SJCRH30 (cell line): ENCODE results near the gene NPSR1. TPM values are rescaled to one million over a fixed set of nuclear protein-coding genes. Genes with fewer than 3 reads are reported as not detected.
"Not testable (repeated sequence)": the region's sequence is repeated elsewhere in the genome, so short reads cannot be mapped to it uniquely, and the experiment has no call there.

Experiments used
- DNase-seq, 2 experiments: peaks; one replicate each; pipeline ENCODE4 v3.0.0-alpha.2; 2015 to 2020
- H3K27ac ChIP-seq: fragments of 250-450 bp; sonication (Bioruptor Pico); 2 replicates; pipeline ENCODE4 v1.5.1; 2020; ENCODE audit warnings: mild to moderate bottlenecking, moderate library complexity
- H3K27me3 ChIP-seq: fragments of 250-450 bp; sonication (Bioruptor Pico); 2 replicates; pipeline ENCODE4 v1.5.1; 2020; ENCODE audit warnings: mild to moderate bottlenecking, moderate library complexity
- H3K36me3 ChIP-seq: fragments of 250-450 bp; sonication (Bioruptor Pico); 2 replicates; pipeline ENCODE4 v1.5.1; 2020; ENCODE audit warnings: mild to moderate bottlenecking, moderate library complexity
- H3K4me1 ChIP-seq: fragments of 250-450 bp; sonication (Bioruptor Pico); 2 replicates; pipeline ENCODE4 v1.5.1; 2020; ENCODE audit warnings: mild to moderate bottlenecking, moderate library complexity
- H3K4me3 ChIP-seq: fragments of 250-450 bp; sonication (Bioruptor Pico); 2 replicates; pipeline ENCODE4 v1.5.1; 2020; ENCODE audit warnings: mild to moderate bottlenecking, moderate library complexity
- H3K9me3 ChIP-seq: fragments of 250-450 bp; sonication (Bioruptor Pico); replicated peaks from 2 replicates; pipeline ENCODE4 v1.5.1; 2020; ENCODE audit warnings: mild to moderate bottlenecking, moderate library complexity
- total RNA-seq: library from RNA; depleted of rRNA; stranded (reverse); fragments of >200 nt; shearing (Covaris generic); gene quantifications from 2 replicates; pipeline ENCODE4 v1.2.3, GENCODE V29; 2014

The NPSR1 gene
- total RNA-seq, 1 experiment from 2014 or later = not detected

DNA sequence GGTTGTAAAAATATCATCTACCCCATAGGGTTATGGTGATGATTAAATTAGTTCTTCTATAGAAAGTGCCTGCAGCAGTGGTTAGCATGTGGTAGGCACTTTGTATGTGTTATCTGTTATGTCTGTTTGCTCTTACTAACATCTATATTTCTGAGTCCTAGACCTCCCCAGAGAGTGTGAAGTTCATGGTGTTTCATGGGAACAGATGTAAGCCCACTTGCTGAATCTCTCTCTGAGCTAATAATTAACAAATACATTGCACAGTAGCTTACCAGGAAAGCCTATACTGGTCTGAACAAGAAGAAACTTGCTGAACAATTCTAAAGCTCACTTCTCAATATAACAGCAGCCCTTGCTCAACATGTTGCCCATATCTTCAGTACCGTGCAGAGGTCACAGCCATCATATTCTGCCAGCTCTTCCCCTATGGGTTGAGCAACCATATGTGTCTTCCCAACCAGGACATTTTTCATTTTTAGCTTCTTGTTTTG is 100.1 kb downstream of the NPSR1 start:
- no peak for DNase-seq
- no peak overlapping the region for H3K27ac ChIP-seq
- no peaks in the 10 kb centered on the region for H3K27me3 ChIP-seq
- no peak overlapping the region for H3K4me3 ChIP-seq
- H3K36me3 ChIP-seq = no peaks in the 10 kb centered on the region
- H3K4me1 ChIP-seq = no peaks in the 10 kb centered on the region
- H3K9me3 ChIP-seq = no peaks in the 10 kb centered on the region

DNA sequence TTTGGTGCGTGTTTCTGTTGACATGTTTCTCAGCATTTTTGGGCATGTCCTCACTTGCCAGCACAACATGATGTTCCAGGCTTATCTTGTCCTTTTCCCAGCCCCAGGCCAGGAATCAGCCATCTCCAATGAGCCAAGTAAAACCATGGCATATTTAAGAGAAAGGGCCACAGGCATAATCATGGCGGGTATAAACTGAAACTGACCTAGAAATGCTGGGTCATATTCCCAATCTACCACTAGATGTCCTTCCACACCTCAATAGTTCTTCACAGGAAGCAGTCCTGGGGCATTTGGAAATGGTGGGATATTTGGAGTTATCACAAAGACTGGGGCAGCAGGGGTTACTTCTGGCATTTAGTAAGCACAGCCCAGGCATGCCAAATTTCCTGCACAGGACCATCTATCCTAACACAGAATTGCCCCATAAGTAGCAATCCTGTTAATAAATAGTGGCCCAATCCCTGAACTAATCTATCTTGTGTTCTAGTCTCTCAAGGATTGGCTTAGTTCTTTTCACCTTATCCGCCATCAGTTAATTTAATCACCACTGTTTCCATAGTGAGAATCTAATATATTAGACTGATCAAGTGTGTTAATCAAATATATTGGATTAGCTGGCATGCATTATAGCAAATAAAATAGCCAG is 101.6 kb downstream of the NPSR1 start:
- H3K4me3 ChIP-seq = no peak overlapping the region
- H3K9me3 ChIP-seq = no peaks in the 10 kb centered on the region
- DNase-seq = peak; percentile 14 to 66

DNA sequence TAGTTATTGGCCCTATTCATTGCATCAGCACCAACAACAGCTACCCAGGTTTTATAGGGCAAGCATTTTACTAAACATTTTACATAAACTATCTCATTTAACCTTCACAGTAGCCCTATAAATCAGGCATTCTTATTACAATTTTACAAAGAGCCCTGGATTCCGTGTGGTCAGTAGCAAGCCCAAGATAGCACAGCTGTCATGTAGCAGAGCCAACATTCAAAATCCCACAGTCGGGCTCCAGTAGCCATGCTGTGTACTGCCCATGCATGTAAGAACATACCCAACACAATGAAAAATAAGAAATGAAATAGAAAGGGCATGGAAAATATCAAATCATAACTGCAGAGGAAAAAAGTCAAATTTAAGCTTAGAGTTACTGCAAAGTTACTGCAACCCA is 102.3 kb downstream of the NPSR1 start:
- DNase-seq = no peak
- no peaks in the 10 kb centered on the region for H3K27me3 ChIP-seq
- no peak overlapping the region for H3K4me3 ChIP-seq
- H3K36me3 ChIP-seq = no peaks in the 10 kb centered on the region
- H3K9me3 ChIP-seq = no peaks in the 10 kb centered on the region
- H3K27ac ChIP-seq = no peak overlapping the region
- no peaks in the 10 kb centered on the region for H3K4me1 ChIP-seq

More for the DNA sequence above, 101.6 kb downstream of the NPSR1 start:
- H3K36me3 ChIP-seq = no peaks in the 10 kb centered on the region
- H3K27me3 ChIP-seq = no peaks in the 10 kb centered on the region
- no peak overlapping the region for H3K27ac ChIP-seq
- no peaks in the 10 kb centered on the region for H3K4me1 ChIP-seq

DNA sequence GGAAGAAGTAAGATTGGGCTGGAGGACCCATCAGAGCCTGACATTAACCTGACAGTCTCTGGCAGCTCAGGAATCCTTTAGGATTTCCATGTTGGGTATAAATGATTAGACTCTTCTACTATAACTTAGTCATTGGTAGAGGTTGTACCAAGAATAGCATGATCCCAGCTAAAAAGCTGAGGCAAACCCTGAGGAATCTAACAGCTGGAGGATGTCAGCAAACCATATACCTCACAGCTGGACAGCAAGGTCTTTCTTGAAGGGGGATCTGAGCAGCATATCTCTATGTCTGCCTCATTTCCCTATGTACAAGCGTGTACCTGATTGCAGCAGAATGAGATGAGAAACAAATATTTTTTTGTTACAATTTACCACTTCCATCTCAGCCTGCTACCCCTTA is 103.2 kb downstream of the NPSR1 start:
- Histone ChIP-seq H3K36me3 (no peaks in the 10 kb centered on the region), H3K4me1 (no peaks in the 10 kb centered on the region), H3K27me3 (no peaks in the 10 kb centered on the region), H3K4me3 (no peak overlapping the region), H3K27ac (no peak overlapping the region), H3K9me3 (no peaks in the 10 kb centered on the region)
- DNase-seq = no peak

DNA sequence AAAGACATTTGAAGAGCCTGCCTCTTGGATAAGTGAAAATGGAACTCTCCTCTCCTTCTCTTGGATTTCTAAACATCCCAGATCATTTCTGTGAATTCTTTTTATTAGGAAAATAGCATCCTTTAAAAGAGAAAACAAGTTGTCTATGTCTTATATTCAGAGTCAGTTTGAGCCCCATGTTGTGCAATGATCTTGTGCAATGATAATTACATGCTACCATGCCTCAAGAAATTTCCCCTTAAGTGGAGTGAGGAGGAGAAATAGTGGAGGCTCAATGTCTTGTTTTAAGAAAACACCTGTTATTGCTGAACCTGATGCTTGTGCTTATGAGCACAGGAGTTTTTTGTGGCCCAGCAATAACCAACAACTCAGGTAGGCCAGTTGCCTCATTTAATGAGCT is 103.6 kb downstream of the NPSR1 start:
- no peak overlapping the region for H3K27ac ChIP-seq
- no peak for DNase-seq
- H3K4me1 ChIP-seq = no peaks in the 10 kb centered on the region
- H3K36me3 ChIP-seq = no peaks in the 10 kb centered on the region
- H3K9me3 ChIP-seq = no peaks in the 10 kb centered on the region
- H3K4me3 ChIP-seq = no peak overlapping the region
- no peaks in the 10 kb centered on the region for H3K27me3 ChIP-seq

DNA sequence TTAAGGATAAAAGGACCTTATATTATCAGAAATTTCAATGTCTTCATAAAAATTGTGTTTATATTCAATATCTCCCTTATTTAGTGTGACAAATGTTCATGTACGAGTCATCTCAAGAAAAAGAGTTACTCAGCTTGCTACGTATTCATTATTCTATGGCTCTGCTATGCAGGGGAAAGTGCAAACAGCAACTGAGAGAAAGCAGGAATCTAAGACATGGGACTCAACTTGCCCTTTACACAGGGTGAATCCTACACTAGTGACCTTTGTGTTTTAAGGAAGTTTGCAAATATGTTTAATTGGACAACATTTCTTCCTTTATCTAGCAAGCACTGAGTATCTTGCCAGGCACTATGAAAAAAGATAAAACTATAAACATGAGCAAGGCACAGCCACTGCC is 104.7 kb downstream of the NPSR1 start:
- Histone ChIP-seq H3K4me1 (no peaks in the 10 kb centered on the region), H3K27me3 (no peaks in the 10 kb centered on the region), H3K9me3 (no peaks in the 10 kb centered on the region), H3K27ac (no peak overlapping the region), H3K36me3 (no peaks in the 10 kb centered on the region), H3K4me3 (no peak overlapping the region)
- DNase-seq = no peak

DNA sequence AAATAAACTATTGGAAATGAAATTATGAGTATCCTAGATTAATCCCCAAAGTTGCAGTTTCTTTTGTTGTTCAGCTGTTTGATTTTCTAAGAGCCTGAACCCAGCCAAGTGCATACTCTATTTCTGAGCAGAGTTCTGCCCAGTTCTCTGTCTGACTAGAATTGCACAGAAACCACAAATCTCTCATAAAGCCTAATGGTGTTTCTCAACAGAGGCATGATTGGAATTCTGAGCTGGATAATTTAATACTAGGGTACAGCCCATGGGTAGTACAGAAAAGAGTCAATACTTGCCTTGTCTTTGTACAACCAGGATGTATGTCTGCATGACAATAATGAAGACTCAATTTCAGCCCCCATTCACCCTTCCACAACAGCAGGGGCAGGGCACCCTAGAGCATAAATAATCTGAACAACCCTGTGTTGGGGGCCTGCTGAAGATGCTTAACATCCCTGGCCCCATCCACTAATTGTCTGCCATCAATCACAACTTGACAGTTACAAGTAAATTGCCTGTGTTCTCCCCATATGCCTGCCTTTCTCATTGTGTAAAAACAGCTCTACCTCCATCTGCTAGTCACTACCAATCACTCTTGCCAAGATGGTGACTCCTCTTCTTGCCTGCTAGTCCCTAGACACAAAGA is 114.4 kb downstream of the NPSR1 start:
- Histone ChIP-seq H3K4me1 (no peaks in the 10 kb centered on the region), H3K27me3 (peaks cover 5% of the 10 kb centered on the region; the same call in 1 of the 2 replicates), H3K9me3 (no peaks in the 10 kb centered on the region), H3K36me3 (no peaks in the 10 kb centered on the region), H3K27ac (no peak overlapping the region), H3K4me3 (no peak overlapping the region)
- DNase-seq = no peak

DNA sequence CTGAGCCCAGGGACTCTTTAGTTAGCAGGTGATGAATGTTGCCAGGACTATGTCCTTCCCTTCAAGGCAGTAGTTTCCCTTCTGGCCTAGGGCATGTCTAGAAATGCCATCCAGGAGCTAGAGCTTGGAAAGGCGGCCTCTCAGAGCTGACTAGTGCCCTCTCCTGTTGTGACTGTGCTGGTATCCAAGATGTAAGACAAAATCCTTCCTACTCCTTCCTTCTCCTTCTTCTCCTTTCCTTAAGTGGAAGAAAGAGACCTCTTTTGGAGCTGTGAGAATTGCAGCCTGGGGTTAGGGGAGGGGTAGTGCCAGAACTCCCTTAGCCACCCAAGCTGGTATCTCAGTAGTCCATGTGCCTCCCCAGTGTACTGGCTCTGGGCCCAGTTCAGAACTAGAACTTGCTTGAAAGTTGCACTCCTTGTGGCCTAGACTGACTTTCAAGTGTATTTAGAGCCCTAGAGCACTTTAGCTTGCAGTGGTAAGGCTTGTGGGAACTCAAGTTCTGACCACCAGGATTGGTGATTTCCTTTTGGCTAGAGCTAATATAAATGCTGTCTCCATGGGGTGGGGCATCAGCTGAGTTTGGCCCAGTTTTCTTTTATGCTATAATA is 118.8 kb downstream of the NPSR1 start:
- no peak overlapping the region for H3K4me3 ChIP-seq
- H3K27me3 ChIP-seq = no peaks in the 10 kb centered on the region
- no peaks in the 10 kb centered on the region for H3K9me3 ChIP-seq
- no peak overlapping the region for H3K27ac ChIP-seq
- no peaks in the 10 kb centered on the region for H3K4me1 ChIP-seq
- DNase-seq = no peak
- no peaks in the 10 kb centered on the region for H3K36me3 ChIP-seq

- Histone ChIP-seq H3K27ac (no peak overlapping the region), H3K4me3 (no peak overlapping the region), H3K4me1 (no peaks in the 10 kb centered on the region), H3K27me3 (no peaks in the 10 kb centered on the region), H3K9me3 (0 out of 2 replicates have a peak, but pooled peaks cover 3% of the 10 kb centered on the region), H3K36me3 (no peaks in the 10 kb centered on the region)
- no peak for DNase-seq
Observed at GRCh38 chr7:34780546-34780945, 122.5 kb downstream of the NPSR1 start.

GRCh38 chr7:34787586-34787985 is 129.6 kb downstream of the NPSR1 start:
- Histone ChIP-seq H3K36me3 (no peaks in the 10 kb centered on the region), H3K27me3 (no peaks in the 10 kb centered on the region), H3K27ac (no peak overlapping the region), H3K4me1 (no peaks in the 10 kb centered on the region), H3K4me3 (no peak overlapping the region), H3K9me3 (0 out of 2 replicates have a peak, but pooled peaks cover 3% of the 10 kb centered on the region)
- no peak for DNase-seq

DNA sequence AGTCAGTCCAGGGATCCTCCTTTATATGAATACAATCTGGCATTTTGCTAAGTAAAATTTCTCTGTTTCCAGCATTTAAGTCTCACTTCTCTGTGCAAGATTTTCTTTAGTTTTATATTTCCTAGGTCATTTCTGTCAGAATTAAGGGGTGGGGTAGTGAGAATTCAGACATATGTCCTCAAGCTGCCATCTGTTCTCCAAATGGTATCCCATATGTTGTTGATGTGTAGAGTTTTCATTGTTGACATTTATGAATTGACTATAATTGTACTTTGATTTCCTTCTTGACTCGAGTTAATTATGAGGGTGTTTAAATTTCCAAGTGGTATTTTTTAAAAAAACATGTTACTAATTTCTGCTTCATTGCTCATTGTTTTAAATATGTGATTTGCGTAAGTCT is 148.8 kb downstream of the NPSR1 start:
- Histone ChIP-seq H3K9me3 (0 out of 2 replicates have a peak, but pooled peaks cover under 1% of the 10 kb centered on the region), H3K27ac (no peak overlapping the region), H3K4me3 (no peak overlapping the region), H3K36me3 (no peaks in the 10 kb centered on the region), H3K4me1 (no peaks in the 10 kb centered on the region), H3K27me3 (peaks cover 6% of the 10 kb centered on the region; the same call in 1 of the 2 replicates)
- no peak for DNase-seq

DNA sequence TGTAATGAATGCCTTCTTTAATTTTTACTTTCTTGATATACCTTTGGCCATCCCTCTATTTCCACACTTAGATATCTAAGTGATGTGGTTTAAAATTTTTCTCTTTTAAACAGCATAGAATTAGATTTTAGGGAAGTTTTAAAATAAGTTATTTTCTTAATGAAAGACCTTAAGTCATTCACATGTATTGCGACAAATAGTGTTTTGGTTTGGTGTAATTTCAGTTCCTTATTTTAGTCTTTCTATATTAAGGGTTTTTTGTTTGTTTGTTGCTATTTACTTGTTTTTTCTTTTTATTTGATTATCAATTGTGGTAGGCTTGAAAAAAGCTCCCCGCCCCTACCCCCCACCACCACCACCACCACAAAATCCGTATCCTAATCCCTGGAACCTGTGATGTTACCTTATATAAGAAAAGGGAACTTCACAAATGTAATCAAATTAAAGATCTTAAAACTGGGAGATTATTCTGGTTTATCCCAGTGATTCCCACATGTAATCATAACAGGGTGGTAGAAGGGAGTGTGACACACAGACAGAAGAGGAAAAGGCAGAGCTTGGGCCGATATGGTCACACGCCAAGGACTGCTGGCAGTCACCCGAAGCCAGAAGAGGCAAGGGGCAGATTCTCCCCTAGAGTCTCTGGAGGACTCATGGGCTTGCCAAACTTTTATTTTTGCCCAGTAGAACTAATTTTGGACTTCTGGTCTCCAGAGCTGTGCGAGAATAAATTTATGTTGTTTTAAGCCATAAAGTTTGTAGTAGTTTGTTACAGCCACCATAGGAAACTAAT is 149.7 kb downstream of the NPSR1 start:
- H3K4me3 ChIP-seq = no peak overlapping the region
- no peaks in the 10 kb centered on the region for H3K9me3 ChIP-seq
- H3K27me3 ChIP-seq = peaks cover 6% of the 10 kb centered on the region; the same call in 1 of the 2 replicates
- H3K27ac ChIP-seq = no peak overlapping the region
- H3K36me3 ChIP-seq = no peaks in the 10 kb centered on the region
- DNase-seq = no peak
- no peaks in the 10 kb centered on the region for H3K4me1 ChIP-seq

GRCh38 chr7:34814203-34814842 is 156.3 kb downstream of the NPSR1 start:
- not testable (repeated sequence) for H3K4me1 ChIP-seq, H3K27me3 ChIP-seq, DNase-seq, H3K9me3 ChIP-seq, H3K36me3 ChIP-seq, H3K27ac ChIP-seq, H3K4me3 ChIP-seq

GRCh38 chr7:34821932-34822558 is 164.0 kb downstream of the NPSR1 start:
- H3K4me1 ChIP-seq = no peaks in the 10 kb centered on the region
- H3K4me3 ChIP-seq = no peak overlapping the region
- H3K27ac ChIP-seq = no peak overlapping the region
- no peak for DNase-seq
- no peaks in the 10 kb centered on the region; the same call in 1 of the 2 replicates for H3K9me3 ChIP-seq
- H3K27me3 ChIP-seq = no peaks in the 10 kb centered on the region
- no peaks in the 10 kb centered on the region for H3K36me3 ChIP-seq
